Measurements from ENCODE around the gene DKKL1. TPM values are rescaled to one million over a fixed set of nuclear protein-coding genes. Genes with fewer than 3 reads are reported as not detected.
A peak's percentile ranks its signal among the peaks of the same experiment; 100 is the strongest.

The DKKL1 gene
- total and polyA plus RNA-seq, 2 experiments from 2014 or later: 11.0 to 14.0 TPM

DNA sequence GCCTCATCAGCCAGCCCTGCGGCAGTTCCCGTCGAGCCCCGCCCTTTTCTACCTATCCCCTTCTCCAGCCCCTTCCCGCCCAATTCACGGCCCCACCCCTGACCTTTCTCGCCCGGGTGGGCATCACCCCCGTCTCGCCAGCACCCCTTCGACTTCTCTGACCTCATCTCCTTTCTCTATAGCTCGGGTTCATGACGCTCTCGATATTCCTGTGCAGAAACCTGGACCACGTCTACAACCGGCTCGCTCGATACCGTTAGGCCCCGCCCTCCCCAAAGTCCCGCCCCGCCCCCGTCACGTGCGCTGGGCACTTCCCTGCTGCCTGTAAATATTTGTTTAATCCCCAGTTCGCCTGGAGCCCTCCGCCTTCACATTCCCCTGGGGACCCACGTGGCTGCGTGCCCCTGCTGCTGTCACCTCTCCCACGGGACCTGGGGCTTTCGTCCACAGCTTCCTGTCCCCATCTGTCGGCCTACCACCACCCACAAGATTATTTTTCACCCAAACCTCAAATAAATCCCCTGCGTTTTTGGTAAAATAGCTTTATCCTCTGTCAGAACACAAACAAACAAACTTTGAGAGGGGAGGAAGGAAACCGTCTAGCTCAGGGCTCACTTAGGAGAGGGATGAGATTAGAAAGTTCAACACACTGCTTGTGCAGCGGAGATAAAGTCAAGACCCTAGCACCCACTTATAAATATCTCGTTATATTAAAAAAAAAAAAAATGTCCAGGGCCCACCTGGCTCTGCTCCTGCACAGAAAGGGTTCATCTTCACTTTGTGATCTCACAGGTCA lies 23.4 kb upstream of the DKKL1 start:
- no peaks in the 10 kb centered on the region for H3K4me1 ChIP-seq (ENCODE audit: low read depth)
- H3K9me3 ChIP-seq (ENCODE audit: low read depth): no peaks in the 10 kb centered on the region
- no peak overlapping the region for H3K27ac ChIP-seq
- no peak overlapping the region for H3K4me3 ChIP-seq
- H3K27me3 ChIP-seq: no peaks in the 10 kb centered on the region
- peak; percentile 28 to 54 for DNase-seq (ENCODE audit: low read depth in 1 of 2, low spot score in 1 of 2)
- peaks cover 42% of the 10 kb centered on the region for H3K36me3 ChIP-seq
- TF ChIP-seq, protein P1, sequence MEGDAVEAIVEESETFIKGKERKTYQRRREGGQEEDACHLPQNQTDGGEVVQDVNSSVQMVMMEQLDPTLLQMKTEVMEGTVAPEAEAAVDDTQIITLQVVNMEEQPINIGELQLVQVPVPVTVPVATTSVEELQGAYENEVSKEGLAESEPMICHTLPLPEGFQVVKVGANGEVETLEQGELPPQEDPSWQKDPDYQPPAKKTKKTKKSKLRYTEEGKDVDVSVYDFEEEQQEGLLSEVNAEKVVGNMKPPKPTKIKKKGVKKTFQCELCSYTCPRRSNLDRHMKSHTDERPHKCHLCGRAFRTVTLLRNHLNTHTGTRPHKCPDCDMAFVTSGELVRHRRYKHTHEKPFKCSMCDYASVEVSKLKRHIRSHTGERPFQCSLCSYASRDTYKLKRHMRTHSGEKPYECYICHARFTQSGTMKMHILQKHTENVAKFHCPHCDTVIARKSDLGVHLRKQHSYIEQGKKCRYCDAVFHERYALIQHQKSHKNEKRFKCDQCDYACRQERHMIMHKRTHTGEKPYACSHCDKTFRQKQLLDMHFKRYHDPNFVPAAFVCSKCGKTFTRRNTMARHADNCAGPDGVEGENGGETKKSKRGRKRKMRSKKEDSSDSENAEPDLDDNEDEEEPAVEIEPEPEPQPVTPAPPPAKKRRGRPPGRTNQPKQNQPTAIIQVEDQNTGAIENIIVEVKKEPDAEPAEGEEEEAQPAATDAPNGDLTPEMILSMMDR (IDR thresholded peaks at IDR 0.05; ENCODE audit: low read depth, low read length): no peak

DNA sequence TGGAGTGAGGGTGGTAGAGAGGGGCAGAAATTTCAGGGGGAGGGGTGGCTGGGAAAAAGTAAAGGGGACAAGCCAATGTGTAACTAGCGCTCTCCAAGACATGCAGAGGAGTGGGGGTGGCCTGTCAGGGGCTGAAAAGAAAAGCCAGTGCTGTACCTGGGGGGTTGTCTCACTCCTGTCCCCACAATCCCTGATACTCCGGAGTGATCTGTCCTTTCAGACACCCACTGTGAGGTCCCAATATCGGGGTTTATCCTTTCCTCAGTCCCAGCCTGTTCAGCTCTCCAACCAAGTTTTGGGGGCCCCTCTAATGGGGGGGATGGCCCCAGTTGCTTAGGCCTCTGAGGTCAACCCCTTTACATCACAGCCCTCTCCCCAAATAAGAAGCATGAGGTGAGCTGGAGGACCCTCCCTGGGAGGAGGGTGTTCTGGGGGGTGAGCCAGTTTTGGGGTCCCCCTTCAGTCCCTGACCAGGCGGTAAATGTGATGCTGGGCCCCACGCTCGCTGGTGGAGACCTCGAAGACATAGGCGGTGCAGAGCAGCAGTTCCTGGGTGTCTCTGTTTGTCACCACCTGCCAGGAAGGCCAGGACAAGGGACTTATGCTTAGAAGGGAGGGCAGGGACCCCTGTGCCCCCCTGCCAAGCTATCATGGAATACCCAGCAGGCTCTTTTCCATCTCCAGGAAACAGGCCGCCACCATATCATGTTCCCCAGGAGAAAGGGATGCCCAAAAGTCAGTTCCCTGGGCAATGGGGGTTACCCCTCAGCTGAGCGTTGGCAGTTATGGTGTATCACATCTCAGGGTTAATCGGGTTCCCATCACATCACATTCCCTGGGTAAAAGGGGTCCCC lies 22.6 kb upstream of the DKKL1 start:
- H3K27me3 ChIP-seq: no peaks in the 10 kb centered on the region
- H3K4me1 ChIP-seq (ENCODE audit: low read depth): no peaks in the 10 kb centered on the region
- peaks cover 48% of the 10 kb centered on the region for H3K36me3 ChIP-seq
- TF ChIP-seq, protein P1 (IDR thresholded peaks at IDR 0.05; ENCODE audit: low read depth, low read length): no peak
- H3K4me3 ChIP-seq: no peak overlapping the region
- H3K27ac ChIP-seq: no peak overlapping the region
- no peak for DNase-seq (ENCODE audit: low read depth in 1 of 2, low spot score in 1 of 2)
- no peaks in the 10 kb centered on the region for H3K9me3 ChIP-seq (ENCODE audit: low read depth)

DNA sequence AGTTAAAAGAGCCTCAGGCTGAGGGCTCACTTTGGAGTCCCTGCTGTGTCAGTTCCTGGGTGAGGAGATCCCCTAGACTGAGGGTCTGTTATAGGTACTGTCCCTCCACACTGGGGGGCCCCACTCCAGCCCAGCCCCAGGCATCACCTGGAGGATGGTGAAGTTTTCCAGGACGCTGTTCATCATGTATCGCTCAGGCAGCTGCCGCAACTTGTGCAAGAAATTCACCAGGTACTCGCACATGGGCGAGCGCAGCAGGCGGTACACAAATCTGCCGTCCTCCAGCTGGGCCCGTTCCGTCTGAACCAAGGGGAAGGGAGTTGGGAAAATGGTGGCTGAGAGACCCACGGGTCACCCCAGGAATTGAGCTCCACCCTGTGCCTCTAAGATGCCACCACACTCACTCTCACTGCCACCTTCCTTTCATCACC lies 21.4 kb upstream of the DKKL1 start:
- TF ChIP-seq, protein P1 (IDR thresholded peaks at IDR 0.05; ENCODE audit: low read depth, low read length): no peak
- Histone ChIP-seq H3K9me3 (ENCODE audit: low read depth) (no peaks in the 10 kb centered on the region), H3K36me3 (peaks cover 60% of the 10 kb centered on the region)

DNA sequence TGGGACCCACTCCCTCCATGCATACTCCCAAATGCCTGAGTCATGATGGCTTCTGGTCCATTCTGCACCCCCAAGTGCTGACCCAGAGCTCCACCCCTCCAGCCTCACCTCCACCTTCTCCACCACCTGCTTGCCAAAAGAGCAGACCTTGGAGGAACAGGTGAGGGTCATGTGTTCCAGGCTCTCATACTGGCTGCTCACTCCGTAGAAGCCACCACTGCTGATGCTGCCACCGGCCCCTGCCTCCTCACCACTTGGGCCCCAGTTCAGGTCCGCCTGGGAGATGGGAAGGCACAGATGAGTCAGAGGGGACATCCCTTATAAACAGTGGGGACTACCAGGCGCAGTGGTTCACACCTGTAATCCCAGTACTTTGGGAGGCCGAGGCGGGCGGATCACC lies 20.6 kb upstream of the DKKL1 start:
- no peak overlapping the region for H3K27ac ChIP-seq
- peaks cover 66% of the 10 kb centered on the region for H3K36me3 ChIP-seq
- TF ChIP-seq, protein P1 (IDR thresholded peaks at IDR 0.05; ENCODE audit: low read depth, low read length): no peak
- H3K27me3 ChIP-seq: no peaks in the 10 kb centered on the region
- DNase-seq (ENCODE audit: low read depth in 1 of 2, low spot score in 1 of 2): no peak
- no peaks in the 10 kb centered on the region for H3K9me3 ChIP-seq (ENCODE audit: low read depth)
- no peaks in the 10 kb centered on the region for H3K4me1 ChIP-seq (ENCODE audit: low read depth)
- H3K4me3 ChIP-seq: no peak overlapping the region

More for the DNA sequence above, 21.4 kb upstream of the DKKL1 start:
- Histone ChIP-seq H3K4me3 (no peak overlapping the region), H3K27ac (no peak overlapping the region), H3K27me3 (no peaks in the 10 kb centered on the region), H3K4me1 (ENCODE audit: low read depth) (no peaks in the 10 kb centered on the region)
- DNase-seq (ENCODE audit: low read depth in 1 of 2, low spot score in 1 of 2): no peak

DNA sequence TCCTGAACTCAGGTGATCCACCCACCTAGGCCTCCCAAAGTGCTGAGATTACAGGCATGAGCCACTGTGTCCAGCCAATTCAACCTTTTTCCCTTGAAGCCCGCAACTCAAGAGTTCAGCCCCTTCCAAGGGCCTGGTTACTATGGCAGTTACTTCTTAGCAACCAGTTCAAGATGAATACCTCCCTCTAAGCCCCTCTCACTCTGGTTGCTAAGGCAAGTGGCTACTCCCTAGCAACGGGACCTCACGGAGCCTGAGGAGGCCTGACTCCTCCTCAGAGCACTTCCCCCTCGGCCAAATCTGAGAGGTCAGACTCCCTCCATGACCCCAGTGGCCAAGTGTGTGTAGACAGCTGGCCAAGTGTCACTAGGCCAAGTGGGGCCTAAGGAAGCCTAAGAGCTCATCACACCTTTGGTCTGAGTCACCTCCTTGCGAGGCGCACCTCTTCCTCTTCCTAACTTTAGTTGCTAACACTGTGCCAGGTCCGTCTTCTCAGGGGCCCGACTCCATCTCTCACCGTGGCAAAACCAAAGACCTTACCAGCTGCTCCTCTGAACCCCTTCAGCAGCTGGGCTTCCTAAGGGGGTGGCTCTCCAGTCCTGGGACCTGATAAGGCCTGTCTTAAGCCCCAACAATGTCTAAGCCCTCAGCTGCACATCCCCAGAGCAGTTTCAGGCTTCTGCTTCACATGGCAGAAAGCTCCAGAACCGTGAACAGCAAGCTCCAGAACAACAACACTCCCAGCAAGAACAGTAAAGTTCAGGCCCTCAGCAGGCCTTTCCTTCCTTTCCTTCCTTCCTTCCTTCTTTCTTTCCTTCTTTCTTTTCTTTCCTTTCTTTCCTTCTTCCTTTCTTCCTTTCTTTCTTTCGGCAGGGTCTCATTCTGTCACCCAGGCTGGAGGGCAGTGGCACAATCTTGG lies 18.9 kb upstream of the DKKL1 start:
- Histone ChIP-seq H3K27me3 (no peaks in the 10 kb centered on the region), H3K4me3 (no peak overlapping the region), H3K9me3 (ENCODE audit: low read depth) (no peaks in the 10 kb centered on the region), H3K4me1 (ENCODE audit: low read depth) (no peaks in the 10 kb centered on the region), H3K27ac (no peak overlapping the region), H3K36me3 (peaks cover 78% of the 10 kb centered on the region)
- TF ChIP-seq, protein P1 (IDR thresholded peaks at IDR 0.05; ENCODE audit: low read depth, low read length): no peak
- DNase-seq (ENCODE audit: low read depth in 1 of 2, low spot score in 1 of 2): no peak

Measured in cardiac muscle cell (in vitro differentiated cells and primary cell).